ENCODE data around the gene PRPS1.
A peak's percentile ranks its signal among the peaks of the same experiment; 100 is the strongest.

The PRPS1 gene

DNA sequence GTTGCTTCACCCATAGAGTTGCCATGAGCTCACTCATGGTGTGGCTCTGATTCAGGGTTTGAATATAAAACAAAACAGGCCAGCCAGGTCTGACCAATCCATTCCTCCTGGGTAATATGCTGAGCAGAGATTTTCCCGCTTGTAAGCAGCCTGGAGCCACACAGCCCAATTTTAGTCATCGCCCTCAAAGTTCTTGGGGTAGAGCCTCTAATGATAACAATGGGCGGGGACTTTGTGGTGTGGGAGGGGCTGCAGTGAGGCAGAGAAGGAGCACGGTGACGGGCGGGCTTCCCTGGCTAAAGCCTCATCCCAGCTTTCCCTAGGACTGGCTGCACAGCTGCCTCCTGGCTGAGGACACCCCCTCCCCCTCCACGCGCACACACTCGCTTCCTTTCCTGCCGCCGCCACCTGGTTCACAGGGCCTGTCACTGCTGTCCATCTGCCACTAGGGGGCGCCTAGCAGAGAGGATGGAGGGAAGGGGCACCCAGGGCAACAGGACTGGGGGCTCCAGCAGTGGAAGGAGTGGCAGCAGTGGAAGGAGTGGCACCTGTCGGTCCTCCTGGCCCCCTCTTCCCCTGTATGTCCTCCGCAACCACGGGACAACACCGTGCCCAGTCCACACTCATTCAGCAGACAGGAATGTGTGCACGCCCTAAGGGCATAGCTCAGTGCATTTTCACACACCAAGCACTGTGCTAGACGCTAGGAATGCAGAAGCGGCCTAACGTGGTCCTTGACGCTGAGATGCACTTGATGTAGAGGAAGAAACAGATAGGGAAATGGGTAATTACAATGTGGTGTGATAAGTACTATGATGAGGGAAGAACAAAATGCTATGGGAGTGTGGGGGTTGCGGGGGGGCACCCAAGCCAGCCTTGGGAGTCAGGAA lies 26.8 kb downstream of the PRPS1 start:
- TF ChIP-seq, protein P1, sequence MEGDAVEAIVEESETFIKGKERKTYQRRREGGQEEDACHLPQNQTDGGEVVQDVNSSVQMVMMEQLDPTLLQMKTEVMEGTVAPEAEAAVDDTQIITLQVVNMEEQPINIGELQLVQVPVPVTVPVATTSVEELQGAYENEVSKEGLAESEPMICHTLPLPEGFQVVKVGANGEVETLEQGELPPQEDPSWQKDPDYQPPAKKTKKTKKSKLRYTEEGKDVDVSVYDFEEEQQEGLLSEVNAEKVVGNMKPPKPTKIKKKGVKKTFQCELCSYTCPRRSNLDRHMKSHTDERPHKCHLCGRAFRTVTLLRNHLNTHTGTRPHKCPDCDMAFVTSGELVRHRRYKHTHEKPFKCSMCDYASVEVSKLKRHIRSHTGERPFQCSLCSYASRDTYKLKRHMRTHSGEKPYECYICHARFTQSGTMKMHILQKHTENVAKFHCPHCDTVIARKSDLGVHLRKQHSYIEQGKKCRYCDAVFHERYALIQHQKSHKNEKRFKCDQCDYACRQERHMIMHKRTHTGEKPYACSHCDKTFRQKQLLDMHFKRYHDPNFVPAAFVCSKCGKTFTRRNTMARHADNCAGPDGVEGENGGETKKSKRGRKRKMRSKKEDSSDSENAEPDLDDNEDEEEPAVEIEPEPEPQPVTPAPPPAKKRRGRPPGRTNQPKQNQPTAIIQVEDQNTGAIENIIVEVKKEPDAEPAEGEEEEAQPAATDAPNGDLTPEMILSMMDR (IDR thresholded peaks at IDR 0.05) = peak; percentile 35
- DNase-seq (ENCODE audit: low spot score) = peak; percentile 77
- Histone ChIP-seq H3K27ac (peak overlapping the region in 1 of 2 donors; percentile 76), H3K4me3 (peak overlapping the region; percentile 27)

DNA sequence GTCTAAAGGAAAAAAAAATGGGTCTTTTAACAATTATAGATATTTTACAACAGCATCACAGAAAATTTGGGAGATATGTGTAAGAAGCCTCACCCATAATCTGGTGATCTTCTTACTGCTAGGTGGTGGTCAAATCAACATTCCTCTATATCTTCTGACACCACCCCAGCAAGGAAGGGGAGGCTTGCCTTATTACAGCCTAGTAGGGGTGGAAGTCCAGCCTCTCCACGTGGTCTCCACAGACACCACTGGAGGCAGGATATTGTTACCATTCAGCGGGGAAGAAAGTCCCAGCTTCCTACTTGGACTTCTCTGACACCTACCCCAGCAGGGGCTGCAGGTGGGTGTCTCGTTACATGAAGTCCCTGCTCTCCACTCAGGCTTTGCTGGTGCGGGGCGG lies 28.7 kb downstream of the PRPS1 start:
- no peak overlapping the region for H3K27ac ChIP-seq
- no peak for DNase-seq (ENCODE audit: low spot score)
- no peak overlapping the region for H3K4me3 ChIP-seq
- TF ChIP-seq, protein P1 (IDR thresholded peaks at IDR 0.05) = no peak

DNA sequence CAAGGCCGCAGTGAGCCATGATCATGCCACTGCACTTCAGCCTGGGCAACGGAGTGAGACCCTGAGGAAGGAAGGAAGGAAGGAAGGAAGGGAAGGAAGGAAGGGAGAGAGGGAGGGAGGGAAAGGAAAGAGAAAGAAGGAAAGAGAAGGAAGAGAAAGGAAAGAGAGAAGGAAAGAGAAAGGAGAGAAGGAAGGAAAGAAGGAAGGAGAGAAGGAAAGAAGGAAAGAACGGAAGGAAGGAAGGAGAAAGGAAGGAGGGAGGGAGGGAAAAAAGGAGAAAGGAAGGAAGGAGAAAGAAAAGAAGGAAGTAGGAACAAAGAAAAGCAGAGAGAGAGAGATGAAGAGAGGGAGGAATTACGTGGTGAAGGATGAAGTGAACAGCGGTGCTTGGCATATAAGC lies 30.4 kb downstream of the PRPS1 start:
- no peak overlapping the region for H3K4me3 ChIP-seq
- H3K27ac ChIP-seq = no peak overlapping the region
- TF ChIP-seq, protein P1 (IDR thresholded peaks at IDR 0.05) = no peak
- DNase-seq (ENCODE audit: low spot score) = no peak

DNA sequence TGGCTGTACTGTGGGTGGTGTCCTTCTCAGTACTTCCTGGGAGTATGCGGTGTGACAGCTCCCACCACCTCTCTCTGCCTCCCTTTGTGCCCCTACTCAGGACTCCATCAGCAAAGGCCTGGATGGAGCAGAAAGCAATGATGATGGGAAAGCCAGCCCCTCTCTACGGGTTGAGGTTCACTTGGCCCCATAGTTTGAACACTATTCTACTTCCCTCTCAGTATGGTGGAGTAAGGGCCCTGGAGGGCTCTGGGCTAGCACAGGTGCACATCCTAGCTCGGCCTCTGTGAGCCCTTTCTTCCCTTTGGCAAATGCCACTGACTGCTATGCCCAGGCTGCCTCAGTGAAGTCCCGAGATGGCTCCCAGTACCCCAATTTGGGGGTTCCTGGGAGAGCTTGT lies 31.0 kb downstream of the PRPS1 start:
- DNase-seq (ENCODE audit: low spot score) = peak; percentile 67
- Histone ChIP-seq H3K27ac (no peak overlapping the region), H3K4me3 (no peak overlapping the region)
- TF ChIP-seq, protein P1 (IDR thresholded peaks at IDR 0.05) = no peak

DNA sequence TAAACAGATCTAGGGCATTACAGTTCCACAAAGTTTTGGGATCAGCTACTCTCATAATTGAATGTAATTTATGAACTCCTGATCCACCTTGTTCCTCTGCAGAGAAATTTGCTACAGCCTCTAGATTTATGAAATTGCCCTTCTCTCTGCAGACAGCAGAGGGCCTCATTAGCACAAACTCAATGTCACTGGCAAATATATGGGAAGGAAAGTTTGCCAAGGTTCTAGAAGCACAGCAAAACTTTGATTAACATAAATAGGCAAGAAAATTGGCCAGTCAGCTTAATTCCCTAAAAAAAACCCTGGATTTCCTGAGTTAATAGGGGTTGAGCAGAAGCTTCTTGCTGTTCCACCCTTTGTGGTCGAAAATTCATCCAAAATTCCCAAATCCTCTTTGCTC lies 31.5 kb downstream of the PRPS1 start:
- TF ChIP-seq, protein P1 (IDR thresholded peaks at IDR 0.05) = peak; percentile 29
- Histone ChIP-seq H3K27ac (no peak overlapping the region), H3K4me3 (no peak overlapping the region)
- DNase-seq (ENCODE audit: low spot score) = peak; percentile 17

DNA sequence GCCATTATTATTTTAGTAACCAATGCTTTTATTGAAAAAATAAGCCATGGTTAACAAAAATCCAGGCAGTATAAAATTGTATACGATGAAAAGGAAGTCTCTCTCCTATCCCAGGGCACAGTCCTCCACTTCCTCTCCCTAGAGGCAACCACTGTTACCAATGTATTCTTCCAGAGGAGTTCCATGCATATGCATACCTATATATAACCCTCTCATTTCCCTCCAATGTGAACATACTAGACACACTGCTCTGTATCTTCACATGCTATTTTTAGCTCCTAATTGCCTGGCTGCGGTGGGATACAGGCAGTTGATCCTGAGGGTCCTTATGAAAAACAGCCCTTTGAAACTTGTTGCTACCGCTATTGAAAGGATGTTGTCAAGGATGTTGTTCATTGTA lies 33.8 kb downstream of the PRPS1 start:
- no peak overlapping the region for H3K4me3 ChIP-seq
- DNase-seq (ENCODE audit: low spot score) = peak; percentile 4
- peak overlapping the region in 1 of 2 donors; percentile 2 for H3K27ac ChIP-seq
- TF ChIP-seq, protein P1 (IDR thresholded peaks at IDR 0.05) = no peak

DNA sequence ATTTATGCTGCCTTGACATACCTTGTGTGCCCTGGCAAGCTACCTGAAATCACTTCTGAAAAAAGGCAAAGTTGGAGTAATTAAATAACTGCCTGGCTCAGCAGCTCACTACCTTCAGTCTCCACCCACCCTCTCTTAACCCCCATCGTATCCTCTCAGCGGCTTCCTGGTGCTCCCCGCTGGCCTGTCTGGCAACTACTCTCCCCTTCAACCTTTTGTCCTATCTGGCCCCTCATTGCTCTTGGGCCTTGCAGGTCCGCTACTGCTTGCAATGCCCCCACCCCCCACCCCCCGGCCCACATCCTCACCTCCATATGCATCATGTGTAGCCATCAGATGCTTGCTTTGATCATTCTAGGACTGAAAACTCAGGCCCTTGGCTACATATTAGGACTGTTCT lies 34.5 kb downstream of the PRPS1 start:
- Histone ChIP-seq H3K4me3 (no peak overlapping the region), H3K27ac (no peak overlapping the region)
- TF ChIP-seq, protein P1 (IDR thresholded peaks at IDR 0.05) = no peak
- peak; percentile 28 for DNase-seq (ENCODE audit: low spot score)
